CD4-positive, alpha-beta T cell treated with Interleukin-1 beta for 1 hour (primary cell): ENCODE data around the gene KLHL1.
A peak's percentile ranks its signal among the peaks of the same experiment; 100 is the strongest.

Source experiments
- DNase-seq, 2 donors: peaks; one replicate each; pipeline ENCODE4 v3.0.0-alpha.2; 2020 to 2022

The KLHL1 gene

DNA sequence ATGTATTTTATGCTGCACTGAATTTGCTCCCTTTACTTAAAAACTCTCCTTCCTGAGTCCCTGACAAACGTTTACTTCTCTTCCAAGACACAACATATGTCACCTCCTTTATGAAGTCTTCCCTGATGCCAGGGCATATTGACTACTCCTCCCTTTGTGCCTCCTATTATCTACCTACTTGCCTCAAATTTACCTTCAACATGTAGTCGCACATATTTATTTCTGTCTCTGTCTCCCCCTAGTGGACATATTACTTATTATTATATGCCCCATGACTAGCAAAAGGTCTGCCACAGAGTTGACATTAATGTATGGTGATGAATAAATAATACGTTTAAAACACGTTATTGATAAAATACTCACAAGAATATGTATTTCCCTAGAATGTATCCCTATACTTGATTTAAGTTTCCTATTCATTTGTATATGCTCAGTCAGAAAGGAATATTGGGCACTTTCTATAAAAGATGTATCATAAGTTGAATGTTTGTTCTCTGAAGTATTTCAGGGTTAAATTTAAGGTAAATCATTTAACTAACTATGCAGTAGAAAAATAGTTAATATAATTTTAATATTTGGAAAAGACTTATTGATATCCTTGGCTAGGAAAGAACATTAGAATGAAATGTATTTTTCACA, 250.9 kb downstream of the KLHL1 start:
- DNase-seq: peak in 1 of 2 donors; percentile 2

GRCh38 chr13:69856331-69856730, 251.9 kb downstream of the KLHL1 start:
- no peak for DNase-seq

DNA sequence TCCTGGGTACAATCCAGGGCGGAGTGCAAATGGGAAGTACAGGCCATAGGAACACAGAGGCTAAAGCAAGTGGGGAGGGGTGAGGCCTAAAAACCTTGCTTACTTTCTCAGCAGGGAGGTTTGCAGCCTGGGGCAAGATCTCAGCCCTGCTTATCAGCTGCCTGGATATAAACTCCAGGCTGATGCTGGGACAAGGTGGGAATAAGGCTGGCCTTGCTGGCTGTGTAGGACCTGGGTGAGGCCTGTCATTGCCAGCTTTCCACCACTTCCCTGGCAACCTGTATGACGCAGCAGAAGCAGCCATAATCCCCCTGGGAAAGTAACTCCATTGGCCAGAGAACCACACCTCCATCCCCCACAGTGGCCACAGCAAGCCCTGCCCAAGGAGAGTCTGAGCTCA, 279.7 kb downstream of the KLHL1 start:
- no peak for DNase-seq

- DNase-seq: no peak
These were observed 288.1 kb downstream of the KLHL1 start for GRCh38 chr13:69820180-69820579.

GRCh38 chr13:69817333-69817869, 290.9 kb downstream of the KLHL1 start:
- no peak for DNase-seq

- no peak for DNase-seq
These were observed 299.1 kb downstream of the KLHL1 start for GRCh38 chr13:69809152-69809551.

GRCh38 chr13:69796256-69796655, 312.0 kb downstream of the KLHL1 start:
- DNase-seq: no peak

DNA sequence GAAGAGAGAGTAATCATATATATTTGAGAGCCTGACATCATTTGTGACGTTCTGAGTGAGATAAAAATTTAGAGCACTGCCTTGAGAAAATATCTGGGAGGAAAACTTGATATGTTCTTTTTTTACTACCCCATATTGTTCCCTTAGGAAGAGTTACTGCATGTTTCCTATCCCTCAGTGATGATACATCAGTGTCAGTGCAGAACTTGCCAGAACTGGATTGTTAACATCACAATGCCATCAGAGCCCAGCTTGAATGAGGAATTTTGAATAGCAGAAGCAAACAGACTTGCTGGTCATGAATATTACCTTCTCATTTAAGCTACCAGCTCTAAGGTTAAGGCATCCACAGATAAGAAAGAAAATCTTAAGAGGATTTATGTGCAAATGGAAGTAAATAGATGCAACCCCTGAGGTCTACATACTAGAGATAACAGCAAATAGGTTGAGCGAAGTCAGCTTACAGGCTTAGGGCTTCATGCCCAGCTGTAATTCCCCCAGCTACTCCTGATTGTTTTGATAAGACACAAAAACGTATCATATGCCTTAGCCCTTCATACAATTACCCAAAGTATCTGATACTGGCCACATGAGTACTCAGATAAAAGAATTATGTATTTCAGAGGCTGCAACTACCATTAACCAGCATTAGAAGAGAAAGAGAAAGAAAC, 314.3 kb downstream of the KLHL1 start:
- no peak for DNase-seq

DNA sequence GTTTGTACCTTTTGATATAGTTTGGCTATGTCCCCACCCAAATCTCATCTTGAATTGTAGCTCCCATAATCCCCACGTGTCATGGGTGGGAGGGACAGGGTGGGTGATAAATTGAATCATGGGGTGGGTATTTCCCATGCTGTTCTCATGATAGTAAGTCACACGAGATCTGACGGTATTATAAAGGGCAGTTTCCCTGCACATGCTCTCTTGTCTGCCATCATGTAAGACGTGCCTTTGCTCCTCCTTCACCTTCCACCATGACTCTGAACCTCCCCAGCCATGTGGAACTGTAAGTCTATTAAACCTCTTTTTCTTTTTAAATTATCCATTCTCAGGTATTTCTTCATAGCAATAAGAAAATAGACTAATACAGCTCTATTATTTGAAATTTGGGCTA, 331.3 kb downstream of the KLHL1 start:
- no peak for DNase-seq

DNA sequence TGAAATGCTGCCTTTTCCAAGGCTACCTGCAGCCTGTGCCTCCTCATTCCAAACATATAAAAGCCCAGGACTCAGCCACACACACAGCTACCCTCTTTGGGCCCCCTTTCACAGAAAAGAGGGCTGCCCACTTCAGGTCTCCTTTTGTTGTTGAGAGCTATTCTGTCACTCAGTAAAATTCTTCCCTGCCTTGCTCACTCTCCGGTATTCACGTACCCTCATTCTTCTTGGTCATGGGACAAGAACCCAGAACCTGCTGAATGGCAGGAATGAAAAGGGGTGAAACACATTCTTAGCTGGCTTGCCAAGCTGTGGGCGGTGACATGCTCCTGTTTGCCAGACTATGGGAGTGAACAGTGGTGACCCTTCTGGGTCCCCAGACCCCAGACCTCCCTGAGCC, 338.6 kb downstream of the KLHL1 start:
- DNase-seq: no peak

DNA sequence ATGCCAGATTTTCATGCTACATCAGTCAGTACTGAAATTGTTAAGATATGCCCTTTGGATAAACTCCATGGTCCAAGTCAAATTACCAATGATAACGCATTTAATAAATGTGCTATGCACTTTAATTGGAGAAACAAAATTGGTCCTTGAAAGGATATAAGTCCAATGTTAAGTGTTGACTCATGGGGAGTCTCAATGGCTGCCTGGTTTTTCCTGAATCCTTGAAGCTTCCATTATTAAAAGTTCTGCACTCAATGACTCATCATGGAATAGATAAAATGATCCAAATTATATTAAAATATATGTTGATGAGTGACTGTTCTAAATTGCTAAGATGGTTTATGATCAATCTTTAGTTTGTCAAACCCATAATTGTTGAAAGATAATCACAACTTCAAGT, 346.7 kb downstream of the KLHL1 start:
- DNase-seq: no peak

DNA sequence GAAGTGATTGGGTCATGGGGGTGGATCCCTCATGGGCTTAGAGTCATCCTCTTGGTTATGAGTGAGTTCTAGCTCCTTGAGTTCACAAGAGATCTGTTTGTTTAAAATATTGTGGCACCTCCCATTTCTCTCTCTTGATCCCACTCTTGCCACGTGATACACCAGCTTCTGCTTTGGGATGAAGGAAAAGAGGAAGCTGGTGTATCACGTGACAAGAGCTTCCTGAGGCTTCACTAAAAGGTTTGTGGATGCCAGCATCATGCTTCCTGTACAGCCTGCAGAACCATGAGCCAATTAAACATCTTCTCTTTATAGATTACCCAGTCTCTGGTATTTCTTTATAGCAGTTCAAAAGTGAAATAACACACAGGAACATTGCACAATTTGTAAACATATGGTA, 353.2 kb downstream of the KLHL1 start:
- no peak for DNase-seq

DNA sequence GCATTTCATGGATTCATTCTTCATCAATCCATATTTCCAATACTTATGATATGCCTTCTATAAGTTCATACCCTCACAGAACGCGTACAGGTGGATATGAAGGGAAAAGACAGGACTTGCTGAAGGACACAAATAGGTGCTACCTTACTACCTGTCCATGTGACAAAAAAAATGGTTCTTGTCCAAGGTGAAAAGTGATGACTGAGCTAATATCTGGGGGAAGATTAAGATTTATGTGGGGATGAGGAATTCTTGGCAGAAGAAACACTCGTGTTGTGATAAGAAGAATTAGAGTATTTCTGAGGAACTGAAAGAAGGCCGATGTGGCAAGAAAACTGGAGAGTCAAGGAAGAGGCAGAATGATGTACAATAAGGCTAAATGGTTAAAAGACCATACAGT, 357.0 kb downstream of the KLHL1 start:
- DNase-seq: no peak

DNA sequence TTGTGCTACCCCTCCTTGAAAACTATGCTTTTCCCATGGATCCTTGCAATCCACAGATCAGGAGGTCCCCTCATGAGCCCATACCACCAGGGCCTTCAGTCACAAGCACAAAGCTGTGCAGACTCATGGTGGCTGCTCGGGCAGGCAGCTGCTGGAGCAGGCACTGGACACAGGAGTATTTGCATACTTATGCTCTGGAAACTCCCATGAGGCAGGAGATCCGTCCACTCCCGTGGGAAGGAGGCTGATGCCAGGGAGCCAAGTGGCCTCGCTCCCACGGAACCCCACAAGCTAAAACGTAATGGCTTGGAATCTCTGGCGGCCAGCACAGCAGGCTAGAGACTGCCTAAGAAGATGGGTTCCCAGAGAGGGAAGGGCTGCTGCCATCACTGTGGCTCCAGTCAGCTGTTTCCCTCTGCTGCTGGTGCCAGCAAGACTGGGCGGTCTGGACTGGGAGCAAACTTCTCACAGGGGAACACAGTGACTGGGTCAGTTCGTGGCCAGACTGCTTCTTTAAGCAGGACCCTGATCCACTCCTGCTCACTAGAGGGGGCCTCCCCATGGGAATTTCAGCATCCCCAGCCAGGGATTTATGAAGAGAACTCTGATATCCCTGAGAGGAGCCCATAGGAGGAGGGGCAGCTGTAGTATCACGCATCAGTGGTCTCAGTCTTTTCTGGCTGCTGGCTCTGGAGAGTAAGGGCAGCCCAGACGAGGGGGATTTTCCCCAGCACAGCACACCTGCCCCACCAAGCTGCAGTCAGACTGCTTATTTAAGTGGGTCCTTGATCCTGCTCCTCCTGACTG, 370.9 kb downstream of the KLHL1 start:
- DNase-seq: no peak

- DNase-seq: no peak
These were observed 386.6 kb downstream of the KLHL1 start for GRCh38 chr13:69721631-69722030.

GRCh38 chr13:69720278-69720983, 387.8 kb downstream of the KLHL1 start:
- no peak for DNase-seq

DNA sequence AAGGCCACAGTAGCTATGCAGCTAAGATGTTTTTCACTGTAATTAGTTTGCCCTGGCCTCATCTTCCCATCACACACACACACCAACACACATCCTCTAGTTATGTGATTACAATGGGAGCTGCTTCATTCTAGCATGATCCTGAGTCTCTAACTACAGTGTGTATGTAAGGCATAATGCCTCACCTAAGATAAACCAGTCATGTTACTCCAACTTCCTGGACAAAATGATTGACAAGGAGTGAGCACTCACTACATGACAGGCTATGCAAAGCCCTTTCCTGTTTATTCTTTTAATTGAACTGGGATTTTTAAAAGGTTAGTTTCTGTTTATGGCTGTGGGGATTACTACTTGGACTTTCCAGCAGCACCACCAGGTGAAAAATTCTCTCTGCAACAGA, 401.4 kb downstream of the KLHL1 start:
- no peak for DNase-seq

DNA sequence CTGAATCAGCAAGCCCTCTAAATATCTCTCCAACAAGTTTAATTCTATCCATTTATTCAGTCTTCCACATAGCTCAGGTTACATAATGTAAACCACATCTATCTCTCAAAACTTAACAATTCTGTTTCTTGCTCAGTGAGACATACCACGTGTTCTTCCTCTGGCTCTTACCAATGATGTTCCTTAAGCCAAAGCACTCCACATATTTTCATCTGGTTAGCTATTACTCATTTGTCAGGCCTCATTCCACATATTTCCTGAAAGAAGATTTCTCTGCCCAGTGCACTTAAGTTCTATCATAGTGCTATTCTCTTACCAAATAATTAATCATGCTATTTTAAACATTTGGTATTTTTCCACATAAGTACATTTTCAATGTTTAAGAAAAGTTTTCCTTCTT, 403.9 kb downstream of the KLHL1 start:
- no peak for DNase-seq

GRCh38 chr13:69690999-69691398, 417.3 kb downstream of the KLHL1 start:
- no peak for DNase-seq

DNA sequence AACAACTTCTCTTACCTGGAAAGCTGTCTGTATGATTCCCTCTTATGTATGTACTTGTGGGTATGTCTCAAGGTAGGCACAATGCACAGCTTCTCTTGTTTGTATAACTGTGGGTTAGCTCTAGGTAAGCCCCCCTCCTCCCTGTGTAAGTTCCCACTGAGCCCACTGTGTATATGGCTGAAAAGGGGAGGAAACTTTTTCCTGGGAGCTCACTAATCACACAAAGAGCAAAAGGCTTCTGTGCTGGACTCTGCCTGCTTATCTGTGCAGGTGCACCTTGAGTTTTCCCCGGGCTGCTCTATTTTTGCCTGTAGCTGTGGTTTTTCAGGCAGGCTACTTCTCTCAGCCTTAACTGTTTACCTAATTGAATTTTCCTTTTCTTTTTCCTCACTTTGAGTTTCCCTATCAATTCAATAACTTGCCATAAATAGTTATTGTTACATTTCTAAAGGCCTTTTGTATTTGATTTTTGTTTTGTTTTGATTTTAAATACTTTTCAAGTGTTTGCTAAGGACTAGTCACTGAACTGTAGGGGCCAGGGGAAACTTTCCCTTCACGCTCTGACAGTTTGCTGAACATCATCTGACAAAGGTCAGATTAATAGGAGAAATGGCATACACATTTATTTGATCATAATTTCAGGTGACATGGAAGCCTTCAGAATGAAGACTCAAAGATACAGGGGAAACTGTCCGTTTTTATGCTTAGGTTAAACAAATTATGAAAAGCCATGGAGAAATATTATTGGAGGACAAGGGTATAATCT, 424.1 kb downstream of the KLHL1 start:
- no peak for DNase-seq

DNA sequence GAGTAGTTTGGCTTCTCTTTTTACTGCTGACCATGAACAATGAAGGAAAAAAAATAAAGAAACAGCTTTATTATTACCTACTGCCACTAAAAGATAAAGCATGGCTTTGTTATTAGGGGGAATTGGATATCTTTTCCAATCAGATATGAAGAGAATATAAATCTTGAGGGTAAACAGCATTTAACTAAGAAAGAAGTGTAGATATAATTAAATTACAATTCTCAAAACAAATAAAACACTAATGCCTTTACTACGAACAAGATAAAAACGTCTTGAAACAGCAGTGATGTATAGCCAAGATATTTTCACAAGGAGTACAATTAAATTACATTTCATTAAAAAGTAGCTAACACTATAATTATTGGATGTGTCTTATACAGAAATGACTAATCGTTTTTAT, 426.5 kb downstream of the KLHL1 start:
- no peak for DNase-seq

DNA sequence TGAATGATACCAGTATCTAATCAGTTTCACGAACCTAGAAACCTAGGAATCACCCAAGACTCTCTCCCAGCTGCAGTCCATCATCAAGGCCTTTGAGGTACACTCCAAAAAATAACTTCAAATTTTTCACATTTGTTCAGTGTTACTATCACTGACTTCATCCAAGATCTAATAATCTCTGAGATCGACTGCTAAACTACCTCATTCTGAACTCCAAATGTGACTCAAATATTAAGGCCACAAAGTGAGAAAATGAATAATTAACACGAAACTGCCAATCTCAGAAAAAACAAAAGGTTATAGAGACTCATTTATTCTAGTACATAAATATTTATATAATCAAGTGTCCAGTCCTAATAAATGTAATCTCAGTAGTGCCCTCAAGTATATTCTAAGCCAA, 430.9 kb downstream of the KLHL1 start:
- DNase-seq: no peak
